HEK293 (cell line): ENCODE results near the gene RBM39.
A peak's percentile ranks its signal among the peaks of the same experiment; 100 is the strongest.

Source experiments
- CTCF ChIA-PET: fragments of 350-600 bp; formaldehyde crosslinking; extraction: SDS; loops from one replicate; lab custom pipeline; 2021; ENCODE audit warnings: antibody characterized with exemption; lab: Yijun Ruan, JAX
- POLR2A ChIA-PET: fragments of 300-600 bp; formaldehyde crosslinking; extraction: SDS; loops from one replicate; lab custom pipeline; 2020; ENCODE audit warnings: antibody characterized with exemption, inconsistent platforms; lab: Yijun Ruan, JAX
- H3K27ac ChIP-seq: fragments of 200-500 bp; sonication (Bioruptor generic); 2 replicates; pipeline ENCODE4 v1.5.1; 2014; ENCODE audit warnings: low read depth, low read length, control low read depth, inconsistent platforms; ENCODE audit errors: extremely low read depth
- H3K36me3 ChIP-seq, 2 experiments: fragments of 200-500 bp in 1 of 2; sonication (Bioruptor generic) in 1 of 2; 1 replicate in 1 of 2; 2 replicates in 1 of 2; pipeline ENCODE4 v1.5.1; 2014 to 2017; ENCODE audit warnings: inconsistent platforms in 2 of 2, low read length in 2 of 2; ENCODE audit not compliant: control insufficient read depth in 2 of 2, insufficient read depth in 1 of 2
- H3K4me1 ChIP-seq: fragments of 200-500 bp; sonication (Bioruptor generic); 2 replicates; pipeline ENCODE4 v1.5.1; 2014; ENCODE audit warnings: mild to moderate bottlenecking, low read length, inconsistent platforms; ENCODE audit not compliant: control insufficient read depth, insufficient read depth
- H3K4me3 ChIP-seq: 2 replicates; pipeline ENCODE4 v1.5.1; 2011; ENCODE audit warnings: low read depth, mild to moderate bottlenecking, control low read depth, low read length, moderate library complexity
- H3K9me3 ChIP-seq: fragments of 200-500 bp; sonication (Bioruptor generic); 2 replicates; pipeline ENCODE4 v1.5.1; 2014; ENCODE audit warnings: low read depth, low read length, inconsistent platforms; ENCODE audit not compliant: control insufficient read depth, insufficient read depth
- FEZF1 ChIP-seq: fragments of 450-650 bp; formaldehyde crosslinking; IDR thresholded peaks from 2 replicates; pipeline ENCODE4 v1.5.1; 2016; ENCODE audit warnings: missing biosample characterization, missing genetic modification characterization
- HOXD13 ChIP-seq: sonication (generic); formaldehyde crosslinking; IDR thresholded peaks from 2 replicates; pipeline ENCODE4 v1.8.0; 2022; ENCODE audit warnings: missing genetic modification reagents, borderline replicate concordance
- KLF7 ChIP-seq: fragments of 450-650 bp; formaldehyde crosslinking; IDR thresholded peaks from 2 replicates; pipeline ENCODE4 v1.5.1; 2016; ENCODE audit warnings: missing biosample characterization, missing genetic modification characterization, borderline replicate concordance
- PRDM1 ChIP-seq: fragments of 450-650 bp; formaldehyde crosslinking; IDR thresholded peaks from 2 replicates; pipeline ENCODE4; 2016; ENCODE audit warnings: missing biosample characterization, missing genetic modification characterization
- YY1 ChIP-seq: fragments of 450-650 bp; formaldehyde crosslinking; IDR thresholded peaks from 2 replicates; pipeline ENCODE4 v1.5.1; 2018; ENCODE audit warnings: missing biosample characterization, missing genetic modification characterization
- ZNF19 ChIP-seq: fragments of 450-650 bp; formaldehyde crosslinking; IDR thresholded peaks from 2 replicates; pipeline ENCODE4; 2016; ENCODE audit warnings: missing biosample characterization, missing genetic modification characterization, low read depth
- ZNF239 ChIP-seq: fragments of 450-650 bp; formaldehyde crosslinking; IDR thresholded peaks from 2 replicates; pipeline ENCODE4 v1.5.1; 2016; ENCODE audit warnings: missing biosample characterization, missing genetic modification characterization
- ZNF266 ChIP-seq: fragments of 450-650 bp; formaldehyde crosslinking; IDR thresholded peaks from 2 replicates; pipeline ENCODE4 v1.5.1; 2016; ENCODE audit warnings: missing biosample characterization, missing genetic modification characterization, low read depth
- ZNF544 ChIP-seq: fragments of 450-650 bp; formaldehyde crosslinking; IDR thresholded peaks from 2 replicates; pipeline ENCODE4 v1.5.0; 2017; ENCODE audit warnings: missing biosample characterization, missing genetic modification characterization
- ZNF549 ChIP-seq: fragments of 450-650 bp; IDR thresholded peaks from 2 replicates; pipeline ENCODE4 v1.5.1; 2018; ENCODE audit warnings: missing biosample characterization, missing genetic modification characterization, mild to moderate bottlenecking, inconsistent platforms, moderate library complexity
- ZNF701 ChIP-seq: fragments of 450-650 bp; formaldehyde crosslinking; IDR thresholded peaks from 2 replicates; pipeline ENCODE4 v1.5.1; 2016; ENCODE audit warnings: missing biosample characterization, missing genetic modification characterization
- ZNF843 ChIP-seq: fragments of 450-650 bp; formaldehyde crosslinking; IDR thresholded peaks from 2 replicates; pipeline ENCODE4 v1.5.1; 2016; ENCODE audit warnings: missing biosample characterization, missing genetic modification characterization
- ZSCAN18 ChIP-seq: fragments of 450-650 bp; formaldehyde crosslinking; IDR thresholded peaks from 2 replicates; pipeline ENCODE4 v1.5.1; 2016; ENCODE audit warnings: missing biosample characterization, missing genetic modification characterization
- TF ChIP-seq, protein P1 (sequence below): fragments of 450-650 bp; formaldehyde crosslinking; IDR thresholded peaks from 2 replicates; pipeline ENCODE4 v1.5.1; 2017; ENCODE audit warnings: missing biosample characterization, missing genetic modification characterization
- TF ChIP-seq, protein P2 (sequence below): fragments of 450-650 bp; formaldehyde crosslinking; optimal IDR thresholded peaks from 2 replicates; pipeline ENCODE3; 2016; ENCODE audit warnings: missing biosample characterization, mild to moderate bottlenecking, missing genetic modification characterization
- TF ChIP-seq, protein P3 (sequence below): fragments of 450-650 bp; formaldehyde crosslinking; IDR thresholded peaks from 2 replicates; pipeline ENCODE4 v1.5.1; 2016; ENCODE audit warnings: missing biosample characterization, missing genetic modification characterization

RBM39 gene

DNA sequence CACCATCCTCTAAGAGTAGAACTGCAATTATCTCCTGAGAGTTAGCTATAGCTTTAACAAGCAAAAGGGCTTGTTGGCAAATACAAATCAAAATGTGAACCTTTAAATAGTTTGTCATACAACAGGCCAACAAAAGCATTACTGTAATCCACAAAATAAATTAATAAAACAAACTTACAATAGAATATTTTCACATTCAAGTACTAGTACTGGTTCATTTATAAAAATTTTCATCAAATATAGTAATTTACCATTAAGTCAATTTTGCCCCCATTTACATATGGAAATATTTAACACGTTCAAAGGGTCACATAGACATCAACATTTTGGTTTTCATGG is 9.4 kb downstream of the RBM39 start:
- Histone ChIP-seq H3K4me1 (peaks cover 4% of the 10 kb centered on the region), H3K36me3 (peaks cover 83 to 99% of the 10 kb centered on the region in 2 experiments), H3K9me3 (no peaks in the 10 kb centered on the region), H3K4me3 (no peak overlapping the region), H3K27ac (no peak overlapping the region)
- CTCF ChIA-PET: no interaction called here
- POLR2A ChIA-PET: interaction anchor here (0.6 to 1.5 kb wide), 3 partner anchors 10 to 399 kb away, joined by 3 to 7 read pairs (median 3); partner anchors contain the start of gene RBM39
- TF ChIP-seq, protein P1, sequence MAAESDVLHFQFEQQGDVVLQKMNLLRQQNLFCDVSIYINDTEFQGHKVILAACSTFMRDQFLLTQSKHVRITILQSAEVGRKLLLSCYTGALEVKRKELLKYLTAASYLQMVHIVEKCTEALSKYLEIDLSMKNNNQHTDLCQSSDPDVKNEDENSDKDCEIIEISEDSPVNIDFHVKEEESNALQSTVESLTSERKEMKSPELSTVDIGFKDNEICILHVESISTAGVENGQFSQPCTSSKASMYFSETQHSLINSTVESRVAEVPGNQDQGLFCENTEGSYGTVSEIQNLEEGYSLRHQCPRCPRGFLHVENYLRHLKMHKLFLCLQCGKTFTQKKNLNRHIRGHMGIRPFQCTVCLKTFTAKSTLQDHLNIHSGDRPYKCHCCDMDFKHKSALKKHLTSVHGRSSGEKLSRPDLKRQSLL (tag by site-specific recombination): no peak
- TF ChIP-seq ZNF549 (tag by site-specific recombination) (no peak), ZNF701 (no peak), ZNF266 (no peak), KLF7 (tag by site-specific recombination) (no peak), ZSCAN18 (no peak), FEZF1 (tag by site-specific recombination) (no peak), ZNF544 (tag by site-specific recombination) (no peak)
- TF ChIP-seq, protein P2, sequence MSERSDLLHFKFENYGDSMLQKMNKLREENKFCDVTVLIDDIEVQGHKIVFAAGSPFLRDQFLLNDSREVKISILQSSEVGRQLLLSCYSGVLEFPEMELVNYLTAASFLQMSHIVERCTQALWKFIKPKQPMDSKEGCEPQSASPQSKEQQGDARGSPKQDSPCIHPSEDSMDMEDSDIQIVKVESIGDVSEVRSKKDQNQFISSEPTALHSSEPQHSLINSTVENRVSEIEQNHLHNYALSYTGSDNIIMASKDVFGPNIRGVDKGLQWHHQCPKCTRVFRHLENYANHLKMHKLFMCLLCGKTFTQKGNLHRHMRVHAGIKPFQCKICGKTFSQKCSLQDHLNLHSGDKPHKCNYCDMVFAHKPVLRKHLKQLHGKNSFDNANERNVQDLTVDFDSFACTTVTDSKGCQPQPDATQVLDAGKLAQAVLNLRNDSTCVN: no peak

- no peak overlapping the region for H3K4me3 ChIP-seq
- peaks cover 4% of the 10 kb centered on the region for H3K4me1 ChIP-seq
- ChIA-PET CTCF (no interaction called here), POLR2A (interaction anchor here (1.3 to 1.5 kb wide), 2 partner anchors 10 to 13 kb away, joined by 3 to 7 read pairs; partner anchors contain the start of gene RBM39)
- peaks cover 83 to 98% of the 10 kb centered on the region in 2 experiments for H3K36me3 ChIP-seq
- H3K9me3 ChIP-seq: no peaks in the 10 kb centered on the region
- no peak overlapping the region for H3K27ac ChIP-seq
- TF ChIP-seq, protein P3, sequence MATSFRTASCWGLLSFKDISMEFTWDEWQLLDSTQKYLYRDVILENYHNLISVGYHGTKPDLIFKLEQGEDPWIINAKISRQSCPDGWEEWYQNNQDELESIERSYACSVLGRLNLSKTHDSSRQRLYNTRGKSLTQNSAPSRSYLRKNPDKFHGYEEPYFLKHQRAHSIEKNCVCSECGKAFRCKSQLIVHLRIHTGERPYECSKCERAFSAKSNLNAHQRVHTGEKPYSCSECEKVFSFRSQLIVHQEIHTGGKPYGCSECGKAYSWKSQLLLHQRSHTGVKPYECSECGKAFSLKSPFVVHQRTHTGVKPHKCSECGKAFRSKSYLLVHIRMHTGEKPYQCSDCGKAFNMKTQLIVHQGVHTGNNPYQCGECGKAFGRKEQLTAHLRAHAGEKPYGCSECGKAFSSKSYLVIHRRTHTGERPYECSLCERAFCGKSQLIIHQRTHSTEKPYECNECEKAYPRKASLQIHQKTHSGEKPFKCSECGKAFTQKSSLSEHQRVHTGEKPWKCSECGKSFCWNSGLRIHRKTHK (tag by site-specific recombination): no peak
- TF ChIP-seq, protein P1 (tag by site-specific recombination): peak; percentile 49; the same call in 1 of the 2 replicates
- TF ChIP-seq HOXD13 (CRISPR knock-in tag) (no peak), ZNF19 (tag by site-specific recombination) (no peak), ZNF843 (no peak), PRDM1 (tag by site-specific recombination) (peak; percentile 91), YY1 (tag by site-specific recombination) (no peak), ZNF239 (tag by site-specific recombination) (no peak)
These were observed 10.0 kb downstream of the RBM39 start for GRCh38 chr20:35731862-35732643.
